GM19463 (cell line): Measurements from ENCODE around the gene S100A5.
"Not testable (repeated sequence)": the region's sequence is repeated elsewhere in the genome, so short reads cannot be mapped to it uniquely, and the experiment has no call there.

ENCODE experiments used
- ATAC-seq: cut with Tn5 transposase; IDR thresholded peaks from one replicate; pipeline ENCODE4 v1.9.1; 2021; ENCODE audit warnings: mild to moderate bottlenecking, moderate library complexity; ENCODE audit not compliant: unreplicated experiment

S100A5 gene

GRCh38 chr1:153540394-153541361 lies at the start of gene S100A5:
Gene S100A5 (minus strand): TSS chr1:153540934. CDS start chr1:153540191, 743 bp downstream.
- no peak for ATAC-seq

- no peak for ATAC-seq
Measured at GRCh38 chr1:153588482-153588881, 47.7 kb upstream of the S100A5 start.

- not testable (repeated sequence) for ATAC-seq
Measured at GRCh38 chr1:153588033-153588432, 47.3 kb upstream of the S100A5 start.

GRCh38 chr1:153587314-153587713 lies 46.6 kb upstream of the S100A5 start:
- no peak for ATAC-seq

- ATAC-seq = no peak
Measured at GRCh38 chr1:153586347-153586746, 45.6 kb upstream of the S100A5 start.

GRCh38 chr1:153585006-153585405 lies 44.3 kb upstream of the S100A5 start:
- no peak for ATAC-seq

- ATAC-seq = no peak
Measured at GRCh38 chr1:153583976-153584375, 43.2 kb upstream of the S100A5 start.

GRCh38 chr1:153583514-153583913 lies 42.8 kb upstream of the S100A5 start:
- ATAC-seq = not testable (repeated sequence)

GRCh38 chr1:153582836-153583235 lies 42.1 kb upstream of the S100A5 start:
- not testable (repeated sequence) for ATAC-seq

- no peak for ATAC-seq
Measured at GRCh38 chr1:153578936-153579335, 38.2 kb upstream of the S100A5 start.

GRCh38 chr1:153578490-153578889 lies 37.8 kb upstream of the S100A5 start:
- no peak for ATAC-seq

GRCh38 chr1:153577624-153578051 lies 36.9 kb upstream of the S100A5 start:
- ATAC-seq = no peak

GRCh38 chr1:153577138-153577537 lies 36.4 kb upstream of the S100A5 start:
- ATAC-seq = no peak

GRCh38 chr1:153575497-153575896 lies 34.8 kb upstream of the S100A5 start:
- not testable (repeated sequence) for ATAC-seq

GRCh38 chr1:153575081-153575491 lies 34.4 kb upstream of the S100A5 start:
- ATAC-seq = not testable (repeated sequence)

GRCh38 chr1:153573351-153573750 lies 32.6 kb upstream of the S100A5 start:
- no peak for ATAC-seq

- ATAC-seq = peak; percentile 76
Measured at GRCh38 chr1:153572569-153573015, 31.9 kb upstream of the S100A5 start.

GRCh38 chr1:153571706-153572105 lies 31.0 kb upstream of the S100A5 start:
- ATAC-seq = no peak

- no peak for ATAC-seq
Measured at GRCh38 chr1:153570874-153571273, 30.1 kb upstream of the S100A5 start.

GRCh38 chr1:153569465-153569864 lies 28.7 kb upstream of the S100A5 start:
- ATAC-seq = no peak

- ATAC-seq = no peak
Measured at GRCh38 chr1:153568367-153569099, 27.8 kb upstream of the S100A5 start.
